Astrocyte of the cerebellum (primary cell): Measurements from ENCODE around the gene POMT2.

Experiments used
- DNase-seq: peaks from one replicate; pipeline ENCODE4 v3.0.0-alpha.2; 2011; ENCODE audit warnings: low read depth
- H3K4me3 ChIP-seq: 2 replicates; pipeline ENCODE4 v1.5.1; 2011; ENCODE audit warnings: mild to moderate bottlenecking, low read depth, low read length, moderate library complexity
- in situ Hi-C: cut with HindIII; loops from 2 replicates; pipeline ENCODE4 v1.10.0; 2017; ENCODE audit warnings: low sequenced_read_pairs
- TF ChIP-seq, protein P1 (sequence below): IDR thresholded peaks from 2 replicates; pipeline ENCODE4 v1.5.1; 2012; ENCODE audit warnings: low read length, low read depth, moderate library complexity, mild to moderate bottlenecking; ENCODE audit errors: missing control alignments

Gene POMT2

GRCh38 chr14:77306416-77306815 is 14.3 kb downstream of the POMT2 start:
- in situ Hi-C loops: no loop called here
- no peak for DNase-seq
- no peak overlapping the region for H3K4me3 ChIP-seq
- TF ChIP-seq, protein P1, sequence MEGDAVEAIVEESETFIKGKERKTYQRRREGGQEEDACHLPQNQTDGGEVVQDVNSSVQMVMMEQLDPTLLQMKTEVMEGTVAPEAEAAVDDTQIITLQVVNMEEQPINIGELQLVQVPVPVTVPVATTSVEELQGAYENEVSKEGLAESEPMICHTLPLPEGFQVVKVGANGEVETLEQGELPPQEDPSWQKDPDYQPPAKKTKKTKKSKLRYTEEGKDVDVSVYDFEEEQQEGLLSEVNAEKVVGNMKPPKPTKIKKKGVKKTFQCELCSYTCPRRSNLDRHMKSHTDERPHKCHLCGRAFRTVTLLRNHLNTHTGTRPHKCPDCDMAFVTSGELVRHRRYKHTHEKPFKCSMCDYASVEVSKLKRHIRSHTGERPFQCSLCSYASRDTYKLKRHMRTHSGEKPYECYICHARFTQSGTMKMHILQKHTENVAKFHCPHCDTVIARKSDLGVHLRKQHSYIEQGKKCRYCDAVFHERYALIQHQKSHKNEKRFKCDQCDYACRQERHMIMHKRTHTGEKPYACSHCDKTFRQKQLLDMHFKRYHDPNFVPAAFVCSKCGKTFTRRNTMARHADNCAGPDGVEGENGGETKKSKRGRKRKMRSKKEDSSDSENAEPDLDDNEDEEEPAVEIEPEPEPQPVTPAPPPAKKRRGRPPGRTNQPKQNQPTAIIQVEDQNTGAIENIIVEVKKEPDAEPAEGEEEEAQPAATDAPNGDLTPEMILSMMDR: no peak

GRCh38 chr14:77305696-77306095 is 15.0 kb downstream of the POMT2 start:
- in situ Hi-C loops: no loop called here
- no peak overlapping the region for H3K4me3 ChIP-seq
- DNase-seq: no peak
- TF ChIP-seq, protein P1: no peak

DNA sequence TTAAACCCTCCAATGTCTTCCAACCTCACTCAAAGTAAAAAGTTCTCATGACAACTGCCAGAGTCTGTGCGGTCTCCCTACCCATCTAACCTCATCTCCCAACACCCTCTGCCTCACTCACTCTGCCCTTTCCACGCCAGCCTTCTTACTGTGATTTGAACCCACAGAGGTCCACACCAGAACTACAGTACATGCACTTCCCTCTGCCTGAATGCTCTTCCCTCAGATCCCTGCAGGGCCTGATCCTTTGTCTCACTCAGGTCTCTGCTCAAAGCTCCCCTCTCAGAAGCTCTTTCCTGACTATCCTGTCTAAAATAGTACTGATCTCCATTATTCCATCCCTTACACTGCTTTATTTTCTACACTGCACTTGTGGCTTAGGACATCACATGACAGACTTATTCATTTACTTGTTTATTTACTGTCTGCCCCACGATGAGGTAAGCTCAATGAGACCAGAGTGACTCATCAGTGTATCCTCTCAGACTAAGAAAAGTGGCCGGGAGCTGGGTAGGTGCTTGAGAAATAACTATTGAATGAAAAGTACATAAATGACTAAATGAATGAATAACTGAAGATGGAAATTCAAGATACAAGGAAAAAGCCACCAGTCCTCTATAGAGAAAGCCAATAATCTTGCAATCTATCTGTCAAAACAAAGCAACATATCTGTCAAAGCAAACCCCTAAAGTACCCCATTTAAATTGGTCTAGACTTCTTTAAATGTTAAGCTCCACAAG is 17.1 kb downstream of the POMT2 start:
- DNase-seq: peak; percentile 87
- no peak overlapping the region for H3K4me3 ChIP-seq
- TF ChIP-seq, protein P1: no peak
- in situ Hi-C loops: no loop called here

DNA sequence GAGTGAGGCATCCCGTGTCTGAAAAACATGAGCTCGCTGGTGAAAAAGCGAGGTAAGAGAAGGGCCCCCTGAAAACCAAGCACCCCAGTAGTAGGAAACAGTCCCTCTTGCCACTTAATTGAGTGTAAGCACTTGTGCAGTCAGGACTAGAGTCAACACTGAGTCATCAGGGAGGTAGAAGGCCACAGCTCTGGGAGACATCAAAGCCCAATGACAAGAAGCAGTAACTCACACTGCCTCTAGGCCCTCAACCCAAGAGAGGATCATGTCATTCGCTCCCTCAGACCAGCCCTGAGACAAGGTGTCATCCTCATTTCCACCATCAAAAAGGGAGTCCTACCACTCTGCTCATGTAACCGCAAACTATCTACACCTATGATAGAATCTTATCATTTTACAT is 17.8 kb downstream of the POMT2 start:
- TF ChIP-seq, protein P1: no peak
- H3K4me3 ChIP-seq: no peak overlapping the region
- in situ Hi-C loops: no loop called here
- DNase-seq: no peak

DNA sequence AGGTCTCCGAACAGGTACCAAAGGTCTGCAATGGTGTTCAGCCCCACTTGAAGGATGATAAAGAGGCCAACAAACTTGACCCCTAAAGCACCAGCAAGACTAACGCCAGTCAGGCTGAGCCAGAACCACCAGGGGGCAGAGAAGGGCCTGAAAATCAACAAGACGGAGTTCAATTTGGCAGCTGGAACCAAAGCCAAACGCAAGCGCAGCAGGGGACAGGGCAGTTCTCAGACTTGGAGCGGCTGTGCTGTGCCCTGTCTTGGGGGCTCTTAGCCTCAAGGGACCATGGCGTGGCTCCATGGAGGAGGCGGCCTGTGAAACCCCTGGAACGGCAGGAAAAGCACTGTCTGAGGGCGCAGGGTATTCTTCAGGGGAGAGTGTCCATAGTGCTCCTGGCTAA is 19.6 kb downstream of the POMT2 start:
- DNase-seq: peak; percentile 84
- TF ChIP-seq, protein P1: peak; percentile 95
- in situ Hi-C loops: no loop called here
- no peak overlapping the region for H3K4me3 ChIP-seq

DNA sequence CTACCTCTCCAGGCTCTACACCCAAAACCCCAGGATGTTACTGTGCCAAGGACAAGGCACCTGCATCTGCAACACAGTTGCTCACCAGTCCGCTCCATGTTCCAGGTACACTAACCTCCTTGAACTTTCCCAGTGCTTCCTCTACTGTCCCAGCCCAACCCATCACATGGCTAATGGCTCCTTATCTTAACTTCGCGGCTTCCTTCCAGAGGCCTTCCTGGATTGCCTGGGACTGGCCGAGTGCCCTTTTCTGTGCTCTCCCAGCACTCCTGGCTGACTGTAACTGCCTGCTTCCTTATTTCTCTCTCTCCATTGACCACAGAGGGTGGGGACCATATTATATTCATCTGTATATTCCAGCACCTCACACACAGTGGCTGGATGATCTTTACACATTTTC is 20.9 kb downstream of the POMT2 start:
- DNase-seq: no peak
- no peak overlapping the region for H3K4me3 ChIP-seq
- in situ Hi-C loops: no loop called here
- TF ChIP-seq, protein P1: no peak
